A549 treated with ZK216348 at 1 μM for 4 hours (cell line): Measurements from ENCODE around the gene LPCAT2. TPM values are rescaled to one million over a fixed set of nuclear protein-coding genes. Genes with fewer than 3 reads are reported as not detected.

ENCODE experiments used
- total RNA-seq: library from RNA; stranded (reverse); fragments of 200-300 nt; extraction: Qiagen RNA extraction; gene quantifications from 5 replicates; pipeline ENCODE4 v1.2.3, GENCODE V29; 2022; ENCODE audit warnings: low read depth

LPCAT2 gene, protein sequence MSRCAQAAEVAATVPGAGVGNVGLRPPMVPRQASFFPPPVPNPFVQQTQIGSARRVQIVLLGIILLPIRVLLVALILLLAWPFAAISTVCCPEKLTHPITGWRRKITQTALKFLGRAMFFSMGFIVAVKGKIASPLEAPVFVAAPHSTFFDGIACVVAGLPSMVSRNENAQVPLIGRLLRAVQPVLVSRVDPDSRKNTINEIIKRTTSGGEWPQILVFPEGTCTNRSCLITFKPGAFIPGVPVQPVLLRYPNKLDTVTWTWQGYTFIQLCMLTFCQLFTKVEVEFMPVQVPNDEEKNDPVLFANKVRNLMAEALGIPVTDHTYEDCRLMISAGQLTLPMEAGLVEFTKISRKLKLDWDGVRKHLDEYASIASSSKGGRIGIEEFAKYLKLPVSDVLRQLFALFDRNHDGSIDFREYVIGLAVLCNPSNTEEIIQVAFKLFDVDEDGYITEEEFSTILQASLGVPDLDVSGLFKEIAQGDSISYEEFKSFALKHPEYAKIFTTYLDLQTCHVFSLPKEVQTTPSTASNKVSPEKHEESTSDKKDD
- 4.1 to 9.1 TPM (median 6.5 TPM) in 5 replicates for total RNA-seq

DNA sequence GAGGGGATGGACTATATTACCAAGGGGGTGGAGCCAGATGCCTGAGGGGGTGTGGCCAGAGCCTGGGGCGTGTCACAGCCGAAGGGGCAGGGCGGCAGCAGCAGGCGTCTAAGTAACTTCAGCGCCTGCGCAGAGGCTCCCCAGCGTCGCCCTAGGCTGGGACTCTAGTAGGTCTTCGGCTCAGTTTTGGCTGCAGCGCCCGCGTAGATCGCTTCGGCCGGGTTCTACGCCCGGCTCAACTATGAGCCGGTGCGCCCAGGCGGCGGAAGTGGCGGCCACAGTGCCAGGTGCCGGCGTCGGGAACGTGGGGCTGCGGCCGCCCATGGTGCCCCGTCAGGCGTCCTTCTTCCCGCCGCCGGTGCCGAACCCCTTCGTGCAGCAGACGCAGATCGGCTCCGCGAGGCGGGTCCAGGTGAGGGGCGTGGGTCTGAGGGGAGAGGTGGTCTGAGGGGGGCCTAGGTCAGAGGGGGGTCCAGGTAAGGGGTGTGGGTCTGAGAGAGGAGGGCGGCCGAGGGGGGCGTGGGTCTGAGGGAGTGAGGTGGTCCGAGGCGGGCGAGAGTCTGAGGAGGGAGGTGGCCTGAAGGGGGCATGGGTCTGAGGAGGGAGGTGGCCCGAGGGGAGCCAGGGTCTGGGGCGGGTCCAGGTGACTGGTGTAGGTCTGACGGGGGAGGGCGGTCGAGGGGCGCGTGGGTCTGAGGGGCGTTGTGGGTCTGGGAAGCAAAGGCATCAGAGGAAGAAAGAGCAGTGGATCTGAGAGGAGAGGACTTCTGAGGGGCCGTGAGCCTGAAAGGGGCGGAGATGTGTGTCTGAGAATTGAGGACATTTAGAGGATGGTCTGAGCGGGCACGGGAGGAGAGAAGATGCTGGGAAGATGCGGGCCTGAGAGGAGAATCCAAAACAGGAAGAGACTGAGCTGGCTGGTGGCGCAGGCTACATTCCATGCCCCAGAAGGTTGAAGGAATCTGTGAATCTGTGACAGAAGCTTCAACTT is at the start of gene LPCAT2:
LPCAT2 (plus strand) TSS at position 132 of the 991 bp plus-strand sequence; CDS start at position 242, 110 bp downstream.

DNA sequence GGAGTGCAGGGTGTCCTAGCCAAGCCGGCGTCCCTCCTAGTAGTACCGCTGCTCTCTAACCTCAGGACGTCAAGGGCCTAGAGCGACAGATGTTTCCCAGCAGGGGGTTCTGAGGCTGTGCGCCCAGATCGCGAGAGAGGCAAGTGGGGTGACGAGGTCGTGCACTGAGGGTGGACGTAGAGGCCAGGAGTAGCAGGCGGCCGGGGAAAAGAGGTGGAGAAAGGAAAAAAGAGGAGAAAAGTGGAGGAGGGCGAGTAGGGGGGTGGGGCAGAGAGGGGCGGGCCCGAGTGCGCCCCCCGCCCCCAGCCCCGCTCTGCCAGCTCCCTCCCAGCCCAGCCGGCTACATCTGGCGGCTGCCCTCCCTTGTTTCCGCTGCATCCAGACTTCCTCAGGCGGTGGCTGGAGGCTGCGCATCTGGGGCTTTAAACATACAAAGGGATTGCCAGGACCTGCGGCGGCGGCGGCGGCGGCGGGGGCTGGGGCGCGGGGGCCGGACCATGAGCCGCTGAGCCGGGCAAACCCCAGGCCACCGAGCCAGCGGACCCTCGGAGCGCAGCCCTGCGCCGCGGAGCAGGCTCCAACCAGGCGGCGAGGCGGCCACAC is 29.9 kb upstream of the LPCAT2 start, which contains the start of gene MMP2:
MMP2 (plus strand) TSS at position 372 of the 603 bp plus-strand sequence. CDS start 282 bp downstream, outside the sequence.

DNA sequence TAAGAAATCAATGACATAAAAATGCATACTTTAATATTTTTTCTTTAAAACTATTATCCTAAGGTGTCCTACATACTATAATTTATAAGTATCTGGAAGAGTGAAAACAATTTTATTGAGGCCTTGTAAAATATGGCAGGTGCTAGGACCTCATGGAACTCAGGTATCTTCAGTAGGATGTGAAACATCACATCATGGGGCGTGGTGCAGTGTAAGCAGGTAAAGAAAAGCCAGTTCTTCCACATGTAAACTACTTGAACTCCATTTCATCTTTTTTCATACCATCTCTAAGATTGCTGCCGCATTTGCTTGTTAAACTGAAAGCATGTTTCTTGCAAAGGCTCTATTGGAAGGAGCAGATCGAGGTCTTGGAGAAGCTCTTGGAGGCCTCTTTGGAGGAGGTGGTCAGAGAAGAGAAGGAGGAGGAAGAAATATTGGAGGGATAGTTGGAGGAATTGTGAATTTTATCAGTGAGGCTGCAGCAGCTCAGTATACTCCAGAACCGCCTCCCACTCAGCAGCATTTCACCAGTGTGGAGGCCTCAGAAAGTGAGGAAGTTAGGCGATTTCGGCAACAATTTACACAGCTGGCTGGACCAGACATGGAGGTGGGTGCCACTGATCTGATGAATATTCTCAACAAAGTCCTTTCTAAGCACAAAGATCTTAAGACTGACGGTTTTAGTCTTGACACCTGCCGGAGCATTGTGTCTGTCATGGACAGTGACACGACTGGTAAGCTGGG is 57.7 kb downstream of the LPCAT2 start, which contains the start of gene CAPNS2:
CAPNS2 (plus strand) TSS at position 253 of the 744 bp plus-strand sequence; CDS start at position 326, 73 bp downstream.

Other genes with a start within 250 kb of the LPCAT2 start
- gene IRX6, start 184.9 kb upstream of the LPCAT2 start, total RNA-seq: 0.04 TPM in 1 of 5 replicates, not detected in the others
- 8.4 to 14.0 TPM (median 8.7 TPM) in 5 replicates for gene MMP2, start 29.9 kb upstream of the LPCAT2 start, total RNA-seq
- not detected in 5 replicates for gene CAPNS2, start 57.6 kb downstream of the LPCAT2 start, total RNA-seq
- gene SLC6A2, start 146.9 kb downstream of the LPCAT2 start, total RNA-seq: 0.14 TPM in 1 of 5 replicates, not detected in the others